Measurements from ENCODE around the gene FBXO21. TPM values are rescaled to one million over a fixed set of nuclear protein-coding genes. Genes with fewer than 3 reads are reported as not detected.
A peak's percentile ranks its signal among the peaks of the same experiment; 100 is the strongest.

The FBXO21 gene
- total and polyA plus RNA-seq, 8 donors, result 9.0 to 42.4 (median 24.8) TPM

DNA sequence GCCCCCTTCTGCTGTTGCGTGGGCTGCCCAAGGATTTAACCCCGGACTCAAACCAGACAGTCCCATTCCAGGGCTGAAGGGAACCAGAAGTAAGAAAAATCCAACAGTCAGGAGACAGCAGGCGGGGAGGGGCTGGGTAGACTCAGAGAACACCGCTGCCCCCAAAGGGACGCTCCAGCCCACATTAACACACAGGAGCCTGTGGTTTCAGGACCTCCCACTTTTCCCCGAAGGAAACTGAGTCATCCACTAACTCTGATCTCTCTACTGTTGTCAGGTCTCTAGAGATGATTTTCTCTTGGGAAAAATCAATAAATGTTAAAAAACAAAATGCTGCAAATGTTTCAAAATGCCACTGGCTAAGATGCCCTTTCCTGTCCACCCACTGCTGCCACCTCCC, 41.6 kb downstream of the FBXO21 start:
- TF ChIP-seq, protein P1, sequence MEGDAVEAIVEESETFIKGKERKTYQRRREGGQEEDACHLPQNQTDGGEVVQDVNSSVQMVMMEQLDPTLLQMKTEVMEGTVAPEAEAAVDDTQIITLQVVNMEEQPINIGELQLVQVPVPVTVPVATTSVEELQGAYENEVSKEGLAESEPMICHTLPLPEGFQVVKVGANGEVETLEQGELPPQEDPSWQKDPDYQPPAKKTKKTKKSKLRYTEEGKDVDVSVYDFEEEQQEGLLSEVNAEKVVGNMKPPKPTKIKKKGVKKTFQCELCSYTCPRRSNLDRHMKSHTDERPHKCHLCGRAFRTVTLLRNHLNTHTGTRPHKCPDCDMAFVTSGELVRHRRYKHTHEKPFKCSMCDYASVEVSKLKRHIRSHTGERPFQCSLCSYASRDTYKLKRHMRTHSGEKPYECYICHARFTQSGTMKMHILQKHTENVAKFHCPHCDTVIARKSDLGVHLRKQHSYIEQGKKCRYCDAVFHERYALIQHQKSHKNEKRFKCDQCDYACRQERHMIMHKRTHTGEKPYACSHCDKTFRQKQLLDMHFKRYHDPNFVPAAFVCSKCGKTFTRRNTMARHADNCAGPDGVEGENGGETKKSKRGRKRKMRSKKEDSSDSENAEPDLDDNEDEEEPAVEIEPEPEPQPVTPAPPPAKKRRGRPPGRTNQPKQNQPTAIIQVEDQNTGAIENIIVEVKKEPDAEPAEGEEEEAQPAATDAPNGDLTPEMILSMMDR (IDR thresholded peaks at IDR 0.05), result no peak
- no peak for ATAC-seq
- intact Hi-C loops (cut with DNase I), result no loop called here
- Histone ChIP-seq H3K4me1 (peaks cover 0 to 6% (median 6%) of the 10 kb centered on the region in 3 donors), H3K9me3 (no peaks in the 10 kb centered on the region), H3K4me3 (no peak overlapping the region), H3K36me3 (peaks cover 0 to 26% (median 4%) of the 10 kb centered on the region in 3 donors), H3K27ac (no peak overlapping the region), H3K27me3 (no peaks in the 10 kb centered on the region)
- 91 to 93% methylated on average over 6 of the region's 6 CpGs for WGBS, 2 donors
- no peak for FAIRE-seq
- no peak for DNase-seq

DNA sequence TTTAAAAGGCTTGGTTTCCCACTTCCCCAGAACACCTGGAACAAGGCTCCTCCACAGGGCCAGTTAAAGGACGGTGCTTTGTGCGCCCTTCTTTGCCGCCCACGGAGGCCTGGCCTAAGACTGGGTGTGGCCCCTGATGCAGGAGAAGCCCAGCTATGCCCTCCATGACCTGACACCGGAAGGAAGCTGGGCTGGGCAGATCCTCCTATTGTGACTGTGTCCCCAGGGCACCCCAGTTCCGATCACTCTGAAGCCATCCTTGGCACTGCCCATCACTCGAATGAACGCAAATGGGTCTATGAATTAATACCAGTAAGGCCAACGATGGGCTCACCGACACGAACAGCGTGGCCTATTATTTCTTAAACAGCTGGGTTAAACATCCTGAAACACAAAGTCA, 42.6 kb downstream of the FBXO21 start:
- Histone ChIP-seq H3K27ac (no peak overlapping the region), H3K27me3 (no peaks in the 10 kb centered on the region), H3K4me1 (peaks cover 6 to 11% (median 6%) of the 10 kb centered on the region in 3 donors), H3K9me3 (no peaks in the 10 kb centered on the region), H3K36me3 (peaks cover 0 to 23% (median under 1%) of the 10 kb centered on the region in 3 donors), H3K4me3 (no peak overlapping the region)
- TF ChIP-seq, protein P1 (IDR thresholded peaks at IDR 0.05), result no peak
- intact Hi-C loops (cut with DNase I), result no loop called here
- ATAC-seq (no peak), FAIRE-seq (no peak), DNase-seq (no peak)
- 80 to 92% methylated on average over 12 of the region's 12 CpGs for WGBS, 2 donors

DNA sequence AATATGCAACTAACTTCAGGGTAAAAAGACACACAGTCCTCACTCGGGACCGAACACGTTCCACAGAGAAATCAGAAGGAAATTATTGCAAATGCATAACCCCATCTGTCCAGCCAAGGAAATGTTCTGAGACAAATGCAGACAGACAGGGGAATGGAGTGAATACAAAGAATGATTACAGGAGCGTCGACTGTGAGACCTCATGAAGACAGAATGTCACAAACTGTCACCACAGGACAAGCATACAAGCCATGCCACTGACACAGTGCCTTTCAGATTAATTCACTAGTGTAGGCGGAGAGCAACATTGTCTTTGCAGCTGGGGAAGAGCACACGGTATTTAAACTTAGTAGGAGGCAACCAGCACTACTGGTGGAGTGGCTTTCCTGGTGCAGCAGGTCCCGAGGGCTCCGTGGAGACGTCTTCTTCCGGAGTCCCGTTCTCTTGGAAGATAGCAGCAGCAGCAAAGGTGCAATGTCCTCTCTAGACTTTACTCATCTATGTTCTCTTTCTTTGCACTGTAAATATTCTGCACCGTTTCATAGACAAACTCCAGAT, 44.6 kb downstream of the FBXO21 start:
- H3K36me3 ChIP-seq, result peaks cover 0 to 23% (median 0%) of the 10 kb centered on the region in 3 donors

DNA sequence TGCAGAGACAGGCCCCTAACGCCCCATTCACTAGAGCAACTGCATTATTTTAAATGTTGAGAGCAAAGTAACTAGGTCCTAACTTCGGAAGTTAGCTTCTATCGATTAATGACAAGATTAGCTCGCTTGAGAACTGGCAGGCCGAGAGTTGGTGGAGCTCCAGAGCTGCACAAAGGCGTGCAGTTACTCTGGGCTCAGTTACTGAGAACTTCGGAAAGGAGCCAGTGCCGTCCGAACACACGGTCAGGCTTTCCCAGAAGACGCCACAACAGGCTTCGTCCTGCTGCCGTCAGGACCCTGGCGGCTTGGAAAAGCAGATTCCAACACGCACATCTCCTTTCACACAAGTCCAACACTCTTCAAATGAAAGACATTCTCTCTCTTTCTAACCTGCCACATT, 45.7 kb downstream of the FBXO21 start:
- FAIRE-seq, result no peak
- Histone ChIP-seq H3K36me3 (peaks cover 0 to 23% (median 0%) of the 10 kb centered on the region in 3 donors), H3K27me3 (no peaks in the 10 kb centered on the region), H3K27ac (no peak overlapping the region), H3K4me1 (peaks cover 6 to 11% (median 9%) of the 10 kb centered on the region in 3 donors), H3K4me3 (no peak overlapping the region), H3K9me3 (no peaks in the 10 kb centered on the region)
- TF ChIP-seq, protein P1 (IDR thresholded peaks at IDR 0.05), result no peak
- DNase-seq, result no peak
- ATAC-seq, result no peak
- WGBS, 2 donors, result 90 to 93% methylated on average over 15 of the region's 15 CpGs
- intact Hi-C loops (cut with DNase I), result no loop called here

More for the DNA sequence above, 44.6 kb downstream of the FBXO21 start:
- DNase-seq (no peak), ATAC-seq (no peak), FAIRE-seq (no peak)
- Histone ChIP-seq H3K4me1 (peaks cover 6 to 11% (median 9%) of the 10 kb centered on the region in 3 donors), H3K27me3 (no peaks in the 10 kb centered on the region), H3K4me3 (no peak overlapping the region), H3K27ac (no peak overlapping the region), H3K9me3 (no peaks in the 10 kb centered on the region)
- intact Hi-C loops (cut with DNase I), result no loop called here
- WGBS, 2 donors, result 87 to 91% methylated on average over 13 of the region's 13 CpGs
- TF ChIP-seq, protein P1 (IDR thresholded peaks at IDR 0.05), result no peak

GRCh38 chr12:117143008-117143532, 47.2 kb downstream of the FBXO21 start:
- 42 to 58% methylated on average over 18 of the region's 18 CpGs for WGBS, 2 donors
- FAIRE-seq (no peak), DNase-seq (peak in 2 of 6 donors; percentile 47 to 53), ATAC-seq (peak; percentile 18 to 77 (median 70))
- H3K9me3 ChIP-seq, result no peaks in the 10 kb centered on the region
- no peaks in the 10 kb centered on the region for H3K27me3 ChIP-seq
- H3K27ac ChIP-seq, result peak overlapping the region in 2 of 4 donors; percentile 37 to 47
- H3K4me3 ChIP-seq, result no peak overlapping the region
- H3K36me3 ChIP-seq, result peaks cover 0 to 19% (median 0%) of the 10 kb centered on the region in 3 donors
- TF ChIP-seq, protein P1 (IDR thresholded peaks at IDR 0.05), result no peak
- peaks cover 6 to 11% (median 9%) of the 10 kb centered on the region in 3 donors for H3K4me1 ChIP-seq
- intact Hi-C loops (cut with DNase I), result no loop called here

Data from pancreas (tissue), 10 donors.